IPS DF 6.9 (cell line): ENCODE data around the gene VWC2.
A peak's percentile ranks its signal among the peaks of the same experiment; 100 is the strongest.

Experiments used
- DNase-seq: peaks from one replicate; pipeline ENCODE4 v3.0.0-alpha.2; 2013; ENCODE audit warnings: low read depth, low spot score
- H3K27ac ChIP-seq: one replicate; pipeline ENCODE4 v1.5.1; 2013; ENCODE audit warnings: low read length, control low read depth
- H3K27me3 ChIP-seq: 2 replicates; pipeline ENCODE4 v1.6.1; 2013; ENCODE audit warnings: mild to moderate bottlenecking, low read length; ENCODE audit not compliant: control insufficient read depth, insufficient read depth
- H3K36me3 ChIP-seq: 2 replicates; pipeline ENCODE4 v1.6.1; 2013; ENCODE audit warnings: low read length; ENCODE audit not compliant: control insufficient read depth, insufficient read depth
- H3K4me1 ChIP-seq: 2 replicates; pipeline ENCODE4 v1.6.1; 2013; ENCODE audit warnings: low read length; ENCODE audit not compliant: control insufficient read depth, insufficient read depth
- H3K4me3 ChIP-seq: 2 replicates; pipeline ENCODE4 v1.5.1; 2013; ENCODE audit warnings: mild to moderate bottlenecking, low read length
- H3K9me3 ChIP-seq: 2 replicates; pipeline ENCODE4 v1.6.1; 2013; ENCODE audit warnings: low read length, inconsistent platforms; ENCODE audit not compliant: control insufficient read depth, insufficient read depth
- WGBS: extraction: QIAGEN DNeasy Blood & Tissue Kit; methylation state at CpG from one replicate; pipeline ENCODE4 v1.1.7; 2013; ENCODE audit warnings: mixed read lengths, missing lambda C conversion rate; ENCODE audit not compliant: insufficient read length, insufficient coverage; 5-methylcytosine and 5-hydroxymethylcytosine counted together

The VWC2 gene

DNA sequence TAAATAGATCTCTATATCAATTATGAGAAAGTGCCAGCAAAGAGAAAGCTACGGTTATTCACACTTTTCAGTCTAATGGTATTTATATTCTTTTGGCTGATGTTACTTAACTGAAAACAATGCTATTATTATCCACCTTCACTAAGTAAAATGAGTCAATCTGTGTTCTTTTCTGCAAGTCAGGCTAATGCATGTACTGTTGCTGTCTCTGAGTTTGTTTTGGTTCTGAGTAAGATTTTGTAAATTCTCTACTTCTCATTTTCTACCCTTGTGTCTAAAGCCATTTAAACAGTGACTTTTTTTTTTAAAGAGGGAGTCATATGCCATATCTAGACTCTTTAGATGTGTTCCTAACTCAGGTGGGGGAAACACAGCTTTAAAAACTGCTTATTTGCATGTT lies 7.5 kb downstream of the VWC2 start:
- H3K27me3 ChIP-seq: peaks cover 5% of the 10 kb centered on the region; the same call in 1 of the 2 replicates
- H3K4me3 ChIP-seq: no peak overlapping the region
- H3K36me3 ChIP-seq: no peaks in the 10 kb centered on the region
- no peaks in the 10 kb centered on the region for H3K9me3 ChIP-seq
- WGBS: no CpG with 5 or more reads among the region's 1 CpG
- no peak overlapping the region for H3K27ac ChIP-seq
- no peaks in the 10 kb centered on the region for H3K4me1 ChIP-seq
- no peak for DNase-seq

DNA sequence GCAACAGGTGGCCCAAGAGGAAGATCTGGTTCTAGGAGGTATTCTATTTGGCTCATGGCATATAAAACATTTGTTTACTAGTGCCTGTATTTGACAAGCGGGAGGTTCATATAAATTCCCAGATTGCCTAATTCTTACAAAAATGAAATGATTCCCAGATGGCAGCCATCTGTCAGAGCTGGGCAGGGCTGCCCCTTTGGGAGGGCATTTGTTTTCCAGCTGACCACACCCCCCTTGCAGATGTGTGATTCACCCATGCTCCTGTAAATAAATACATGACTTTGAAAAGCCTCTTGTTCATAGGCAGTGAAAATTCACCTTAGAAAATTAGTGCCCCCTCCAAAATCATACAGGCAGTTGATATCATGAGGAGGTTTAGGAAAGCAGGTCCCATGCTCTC lies 8.6 kb downstream of the VWC2 start:
- H3K4me3 ChIP-seq: no peak overlapping the region
- H3K36me3 ChIP-seq: no peaks in the 10 kb centered on the region
- no CpG with 5 or more reads among the region's 1 CpG for WGBS
- no peak overlapping the region for H3K27ac ChIP-seq
- no peak for DNase-seq
- no peaks in the 10 kb centered on the region for H3K27me3 ChIP-seq
- no peaks in the 10 kb centered on the region for H3K9me3 ChIP-seq
- no peaks in the 10 kb centered on the region for H3K4me1 ChIP-seq

DNA sequence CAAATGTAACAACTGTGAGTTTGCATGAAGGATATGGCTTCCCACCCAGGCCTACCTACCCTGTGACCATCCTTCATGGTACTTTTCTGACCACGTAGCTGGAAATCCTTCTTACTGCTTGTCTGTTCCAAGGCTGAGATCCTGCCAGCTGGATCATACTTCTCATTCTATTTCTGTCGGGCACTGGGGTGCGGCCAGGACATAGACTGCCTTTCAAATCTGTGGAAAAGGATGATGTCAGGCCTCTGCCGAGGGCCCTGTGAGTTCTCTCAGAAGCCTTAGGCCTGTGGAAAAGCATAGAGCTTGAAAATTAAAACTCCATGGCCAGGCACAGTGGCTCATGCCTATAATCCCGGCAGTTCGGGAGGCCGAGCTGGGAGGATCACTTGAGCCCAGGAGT lies 10.0 kb downstream of the VWC2 start:
- H3K9me3 ChIP-seq: no peaks in the 10 kb centered on the region
- DNase-seq: no peak
- H3K4me1 ChIP-seq: no peaks in the 10 kb centered on the region
- no CpG with 5 or more reads among the region's 7 CpGs for WGBS
- no peak overlapping the region for H3K4me3 ChIP-seq
- no peaks in the 10 kb centered on the region for H3K27me3 ChIP-seq
- no peak overlapping the region for H3K27ac ChIP-seq
- H3K36me3 ChIP-seq: no peaks in the 10 kb centered on the region

DNA sequence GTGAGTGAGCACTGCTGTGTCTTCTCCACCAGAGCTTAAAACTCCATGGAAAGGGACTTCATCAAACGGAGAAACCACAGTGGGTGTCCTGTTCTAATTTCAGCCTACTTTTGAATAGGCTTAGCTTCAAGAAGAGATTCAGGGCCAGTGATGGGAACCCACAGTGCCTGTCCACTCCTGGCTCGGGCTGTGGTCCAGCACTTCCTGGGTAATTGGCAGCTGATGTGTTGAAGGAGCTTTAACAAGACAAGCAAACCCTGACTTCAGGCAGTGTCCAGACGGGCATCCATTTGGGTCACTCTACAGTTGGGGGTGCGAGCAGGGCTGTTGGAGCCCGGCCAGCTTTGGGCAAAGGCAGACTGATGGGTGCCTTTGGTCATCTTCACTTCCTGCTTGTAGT lies 14.5 kb downstream of the VWC2 start:
- no CpG with 5 or more reads among the region's 5 CpGs for WGBS
- H3K4me1 ChIP-seq: no peaks in the 10 kb centered on the region
- no peak overlapping the region for H3K27ac ChIP-seq
- no peaks in the 10 kb centered on the region for H3K36me3 ChIP-seq
- H3K4me3 ChIP-seq: no peak overlapping the region
- no peaks in the 10 kb centered on the region for H3K27me3 ChIP-seq
- H3K9me3 ChIP-seq: no peaks in the 10 kb centered on the region
- DNase-seq: no peak

- H3K27ac ChIP-seq: no peak overlapping the region
- no peak overlapping the region for H3K4me3 ChIP-seq
- no peaks in the 10 kb centered on the region for H3K36me3 ChIP-seq
- H3K4me1 ChIP-seq: no peaks in the 10 kb centered on the region
- no peaks in the 10 kb centered on the region for H3K9me3 ChIP-seq
- WGBS: 100% methylated on average over 4 of the region's 4 CpGs
- no peak for DNase-seq
- H3K27me3 ChIP-seq: no peaks in the 10 kb centered on the region
These were observed 15.1 kb downstream of the VWC2 start for GRCh38 chr7:49788455-49789059.

DNA sequence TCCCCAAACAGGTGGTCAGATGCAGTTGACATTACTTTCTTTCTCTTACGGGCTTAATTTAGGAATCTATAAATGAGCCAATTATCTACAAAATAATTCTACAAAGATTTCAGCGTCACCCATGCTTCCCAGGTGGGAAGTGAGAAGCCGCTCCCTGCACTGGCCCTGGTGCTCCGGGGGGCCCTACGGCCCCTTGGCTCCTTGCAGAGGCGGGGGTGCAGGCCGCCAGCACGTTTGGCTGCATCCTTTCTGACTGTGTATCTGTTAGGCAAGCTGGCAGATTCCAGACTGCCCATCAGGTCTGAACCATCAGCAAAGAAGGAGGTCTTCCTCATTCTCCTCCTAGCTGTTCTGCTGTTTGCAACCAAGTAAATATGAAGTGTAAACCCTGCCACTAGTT lies 16.3 kb downstream of the VWC2 start:
- no CpG with 5 or more reads among the region's 8 CpGs for WGBS
- H3K4me3 ChIP-seq: no peak overlapping the region
- no peaks in the 10 kb centered on the region for H3K4me1 ChIP-seq
- H3K27me3 ChIP-seq: no peaks in the 10 kb centered on the region
- no peak overlapping the region for H3K27ac ChIP-seq
- no peak for DNase-seq
- no peaks in the 10 kb centered on the region; the same call in 1 of the 2 replicates for H3K36me3 ChIP-seq
- H3K9me3 ChIP-seq: no peaks in the 10 kb centered on the region

DNA sequence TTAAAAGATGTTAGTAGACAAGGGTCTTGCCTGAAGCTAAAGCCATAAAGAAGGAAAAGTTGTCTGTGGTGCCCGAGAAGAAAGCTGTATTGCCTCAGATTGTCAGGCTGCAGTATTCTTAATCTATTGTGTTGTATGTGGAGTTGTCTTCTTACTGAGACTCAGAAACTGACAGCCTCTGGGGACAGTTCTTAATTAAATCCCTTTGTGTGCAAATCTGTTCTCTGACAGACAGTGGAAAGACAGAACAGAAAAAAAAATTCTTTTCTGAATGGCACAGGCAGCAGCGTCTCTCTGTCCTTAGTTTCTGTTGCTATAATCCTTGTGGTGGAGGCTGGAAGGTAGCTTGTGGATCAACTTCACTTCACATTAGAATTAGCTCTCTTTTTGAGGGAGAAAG lies 16.8 kb downstream of the VWC2 start:
- H3K36me3 ChIP-seq: no peaks in the 10 kb centered on the region; the same call in 1 of the 2 replicates
- no peaks in the 10 kb centered on the region for H3K4me1 ChIP-seq
- no peak overlapping the region for H3K4me3 ChIP-seq
- H3K27ac ChIP-seq: no peak overlapping the region
- DNase-seq: no peak
- no peaks in the 10 kb centered on the region for H3K9me3 ChIP-seq
- no peaks in the 10 kb centered on the region for H3K27me3 ChIP-seq
- WGBS: no CpG with 5 or more reads among the region's 2 CpGs

DNA sequence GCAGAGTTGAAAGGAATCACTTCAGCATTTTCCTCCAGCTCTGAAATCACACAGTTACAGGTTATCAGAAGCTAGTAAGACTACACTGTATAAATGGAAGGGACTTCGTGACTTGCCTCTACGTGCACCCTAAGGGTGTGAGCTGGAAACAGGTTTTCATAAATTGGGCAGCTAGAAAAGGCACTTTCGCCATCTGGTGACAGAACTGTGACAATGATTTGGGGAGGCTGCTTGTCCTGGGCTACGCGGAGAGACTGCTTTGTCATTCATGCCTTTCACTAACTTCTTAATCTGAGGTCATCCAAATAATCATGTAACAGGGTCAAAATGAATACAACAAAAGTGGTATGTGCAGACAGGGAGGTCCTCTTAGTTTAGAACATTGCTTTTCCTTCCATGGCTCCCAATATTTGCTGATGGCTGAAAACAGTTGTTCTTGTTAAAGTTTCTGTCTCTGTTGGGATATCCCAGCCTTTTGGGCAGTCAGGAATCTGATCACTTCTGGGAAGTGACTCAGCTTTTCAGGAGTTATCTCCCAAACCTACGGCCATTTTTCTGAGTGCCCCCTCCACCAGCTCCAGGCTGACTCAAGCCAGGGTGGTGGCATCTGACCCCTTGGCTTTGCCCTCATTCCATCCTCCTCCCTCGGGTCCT lies 17.8 kb downstream of the VWC2 start:
- Histone ChIP-seq H3K4me1 (no peaks in the 10 kb centered on the region), H3K36me3 (no peaks in the 10 kb centered on the region; the same call in 1 of the 2 replicates), H3K4me3 (no peak overlapping the region), H3K9me3 (no peaks in the 10 kb centered on the region), H3K27ac (no peak overlapping the region), H3K27me3 (no peaks in the 10 kb centered on the region)
- peak; percentile 45 for DNase-seq
- WGBS: no CpG with 5 or more reads among the region's 7 CpGs

DNA sequence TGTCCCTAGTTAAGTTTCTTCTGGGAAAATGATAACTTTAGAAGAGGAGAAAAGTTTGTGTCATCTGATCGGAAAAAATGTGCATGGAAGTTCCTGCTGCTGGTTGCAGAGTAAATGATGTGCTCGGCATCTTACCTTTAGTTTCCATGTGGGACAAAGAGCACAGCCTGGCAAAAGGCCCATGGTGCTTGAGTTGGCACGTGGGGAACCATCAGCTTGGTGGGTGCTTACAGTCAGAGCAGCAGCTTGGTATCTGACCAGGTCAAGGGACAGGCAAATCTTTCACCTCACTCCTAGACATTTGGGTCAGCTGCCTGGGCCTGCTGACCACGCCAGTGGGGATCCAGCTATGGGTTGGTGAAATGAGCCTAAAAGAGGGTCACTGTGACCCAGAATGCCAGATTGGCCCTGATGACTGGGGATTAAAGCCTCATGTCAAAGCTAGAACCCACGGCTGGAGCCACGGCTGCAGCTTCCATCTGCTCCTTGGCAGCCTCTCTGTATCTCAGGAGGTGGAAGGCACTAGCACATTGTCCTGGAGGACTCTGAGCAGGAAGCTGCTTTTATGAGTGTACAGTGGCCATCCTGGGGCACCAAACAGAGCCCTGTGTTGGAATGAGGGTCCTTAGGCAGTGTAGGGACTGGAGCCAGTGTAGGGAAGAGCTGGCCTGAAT lies 24.7 kb downstream of the VWC2 start:
- H3K27ac ChIP-seq: no peak overlapping the region
- no CpG with 5 or more reads among the region's 6 CpGs for WGBS
- no peaks in the 10 kb centered on the region for H3K27me3 ChIP-seq
- H3K36me3 ChIP-seq: no peaks in the 10 kb centered on the region; the same call in 1 of the 2 replicates
- H3K4me3 ChIP-seq: no peak overlapping the region
- H3K4me1 ChIP-seq: no peaks in the 10 kb centered on the region
- no peak for DNase-seq
- H3K9me3 ChIP-seq: no peaks in the 10 kb centered on the region

DNA sequence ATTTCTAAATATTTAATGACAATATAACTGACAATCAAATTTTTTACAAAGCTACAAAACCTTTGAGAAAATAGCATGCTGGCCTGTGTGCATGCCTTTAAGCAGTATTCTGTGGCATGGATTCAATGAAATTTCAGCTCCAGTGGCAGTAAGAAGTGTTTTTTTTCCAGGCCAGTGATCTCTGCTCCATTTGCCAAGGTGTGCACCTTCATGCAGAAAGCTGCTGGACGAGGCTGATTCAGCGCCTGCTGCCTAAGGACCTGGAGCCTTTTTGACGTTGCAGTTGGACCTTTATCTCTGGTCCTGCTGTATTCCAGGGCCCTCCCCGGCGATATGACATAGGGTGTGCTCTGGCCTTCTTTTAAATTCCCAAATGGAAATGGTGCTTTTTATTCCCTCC lies 26.6 kb downstream of the VWC2 start:
- no peak for DNase-seq
- no peak overlapping the region for H3K27ac ChIP-seq
- no CpG with 5 or more reads among the region's 5 CpGs for WGBS
- no peak overlapping the region for H3K4me3 ChIP-seq
- no peaks in the 10 kb centered on the region for H3K27me3 ChIP-seq
- H3K36me3 ChIP-seq: no peaks in the 10 kb centered on the region
- no peaks in the 10 kb centered on the region for H3K4me1 ChIP-seq
- H3K9me3 ChIP-seq: no peaks in the 10 kb centered on the region
